Ishikawa (cell line): Measurements from ENCODE around the gene RSBN1.

Source experiments
- CEBPB ChIP-seq: IDR thresholded peaks from 2 replicates; pipeline ENCODE4 v1.6.1; 2012
- TF ChIP-seq, protein P1 (sequence below): IDR thresholded peaks from 2 replicates; pipeline ENCODE4 v1.6.1; 2012

DNA sequence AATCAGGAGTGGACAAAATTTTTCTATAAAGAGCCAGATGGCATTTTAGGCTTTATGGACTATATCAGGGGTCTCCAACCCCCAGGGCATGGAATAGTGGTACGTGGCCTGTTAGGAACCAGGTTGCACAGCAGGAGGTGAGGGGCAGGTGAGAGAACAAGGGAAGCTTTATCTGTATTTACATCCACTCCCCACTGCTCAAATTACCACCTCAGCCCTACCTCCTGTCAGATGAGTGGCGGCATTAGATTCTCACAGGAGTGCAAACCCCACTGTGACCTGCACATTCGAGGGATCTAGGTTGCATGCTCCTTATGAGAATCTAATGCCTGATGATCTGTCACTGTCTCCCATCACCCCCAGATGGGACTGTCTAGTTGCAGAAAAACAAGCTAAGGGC is 66.9 kb downstream of the RSBN1 start:
- TF ChIP-seq, protein P1, sequence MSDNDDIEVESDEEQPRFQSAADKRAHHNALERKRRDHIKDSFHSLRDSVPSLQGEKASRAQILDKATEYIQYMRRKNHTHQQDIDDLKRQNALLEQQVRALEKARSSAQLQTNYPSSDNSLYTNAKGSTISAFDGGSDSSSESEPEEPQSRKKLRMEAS: no peak
- no peak for TF ChIP-seq CEBPB
